B cell (primary cell): Measurements from ENCODE around the gene SPRYD3. TPM values are rescaled to one million over a fixed set of nuclear protein-coding genes. Genes with fewer than 3 reads are reported as not detected.

Experiments used
- ATAC-seq: fragments of 200-7000 bp; cut with Tn5 transposase; one replicate; pipeline ENCODE4 v1.10.0; 2021; ENCODE audit warnings: low read depth, mild to moderate bottlenecking, moderate number of reproducible peaks, moderate library complexity
- CTCF ChIA-PET: fragments of 350-600 bp; sonication (Branson Sonifier 250); formaldehyde crosslinking; loops from one replicate; lab custom pipeline; 2021; ENCODE audit warnings: antibody characterized with exemption, inconsistent platforms; lab: Charles Lee
- POLR2A ChIA-PET: fragments of 350-600 bp; sonication (Branson Sonifier 250); formaldehyde crosslinking; loops from one replicate; lab custom pipeline; 2021; ENCODE audit warnings: antibody characterized with exemption; lab: Charles Lee
- DNase-seq: peaks from one replicate; pipeline ENCODE4 v3.0.0; 2013
- H2AFZ ChIP-seq: 2 replicates; pipeline ENCODE4 v1.6.1; 2012; ENCODE audit warnings: mild to moderate bottlenecking, low read depth, low read length; ENCODE audit not compliant: insufficient read depth, poor library complexity, severe bottlenecking
- H3K27ac ChIP-seq, 2 donors: 1 replicate in 1 of 2; 2 replicates in 1 of 2; pipeline ENCODE4 v1.5.1; 2012 to 2013; ENCODE audit warnings: low read length in 2 of 2, mild to moderate bottlenecking in 2 of 2, moderate library complexity in 1 of 2
- H3K27me3 ChIP-seq, 4 experiments: fragments of 200-600 bp in 1 of 4; sonication (generic) in 1 of 4; replicated peaks in 1 of 4; 1 replicate in 2 of 4; 2 replicates in 2 of 4; pipeline versions ENCODE4 v1.6.1 to v1.7.0; 2013 to 2016; ENCODE audit warnings: low read length in 3 of 4, mild to moderate bottlenecking in 2 of 4, mixed read lengths in 1 of 4, moderate library complexity in 1 of 4; ENCODE audit not compliant: insufficient read depth in 4 of 4, control insufficient read depth in 3 of 4; ENCODE audit errors: control extremely low read depth in 1 of 4
- H3K36me3 ChIP-seq, 2 experiments: replicated peaks in 1 of 2; 1 replicate in 1 of 2; 2 replicates in 1 of 2; pipeline versions ENCODE4 v1.6.1 to v1.7.1; 2013; ENCODE audit warnings: low read length in 1 of 2; ENCODE audit not compliant: insufficient read depth in 2 of 2, control insufficient read depth in 1 of 2; ENCODE audit errors: control extremely low read depth in 1 of 2, extremely low read depth in 1 of 2
- H3K4me1 ChIP-seq, 2 donors: fragments of 200-600 bp in 1 of 2; sonication (generic) in 1 of 2; 1 replicate in 1 of 2; 2 replicates in 1 of 2; pipeline versions ENCODE4 v1.5.1 to v1.6.1; 2013 to 2017; ENCODE audit warnings: low read length in 2 of 2; ENCODE audit not compliant: control insufficient read depth in 2 of 2, insufficient read depth in 2 of 2
- H3K4me2 ChIP-seq: replicated peaks from 2 replicates; pipeline ENCODE3; 2012; ENCODE audit warnings: mild to moderate bottlenecking, low read depth, low read length; ENCODE audit not compliant: poor library complexity, severe bottlenecking
- H3K4me3 ChIP-seq, 5 experiments: fragments of 200-600 bp in 1 of 5; sonication (generic) in 1 of 5; 1 replicate in 3 of 5; 2 replicates in 2 of 5; pipeline versions ENCODE4 v1.5.1 to v1.7.0; 2011 to 2016; ENCODE audit warnings: low read length in 4 of 5, mild to moderate bottlenecking in 4 of 5, low read depth in 2 of 5, control low read depth in 1 of 5, moderate library complexity in 1 of 5; ENCODE audit not compliant: insufficient read depth in 1 of 5; ENCODE audit errors: control extremely low read depth in 1 of 5, extremely low read depth in 1 of 5
- H3K79me2 ChIP-seq: fragments of 200-600 bp; sonication (generic); one replicate; pipeline ENCODE4 v1.6.0; 2016; ENCODE audit warnings: low read length; ENCODE audit not compliant: control insufficient read depth, insufficient read depth
- H3K9ac ChIP-seq: fragments of 200-600 bp; sonication (generic); 2 replicates; pipeline ENCODE4 v1.6.1; 2017; ENCODE audit warnings: mild to moderate bottlenecking, low read length, moderate library complexity
- H3K9me3 ChIP-seq, 3 donors: one replicate each; pipeline versions ENCODE4 v1.6.1 to v1.7.1; 2013; ENCODE audit warnings: low read length in 2 of 3; ENCODE audit not compliant: control insufficient read depth in 2 of 3, insufficient read depth in 1 of 3; ENCODE audit errors: control extremely low read depth in 1 of 3
- H4K20me1 ChIP-seq: 2 replicates; pipeline ENCODE4 v1.6.0; 2012; ENCODE audit warnings: mild to moderate bottlenecking, low read length; ENCODE audit not compliant: insufficient read depth, control insufficient read depth, poor library complexity, severe bottlenecking
- H3K27ac Mint-ChIP-seq: one replicate; pipeline ENCODE4 v1.8.0; 2021; ENCODE audit warnings: mixed read lengths
- H3K27me3 Mint-ChIP-seq: one replicate; pipeline ENCODE4 v1.8.0; 2021; ENCODE audit warnings: mixed read lengths
- H3K4me1 Mint-ChIP-seq: one replicate; pipeline ENCODE4 v1.8.0; 2021; ENCODE audit warnings: mixed read lengths
- H3K4me3 Mint-ChIP-seq: one replicate; pipeline ENCODE4 v1.8.0; 2021; ENCODE audit warnings: mixed read lengths
- H3K9me3 Mint-ChIP-seq: one replicate; pipeline ENCODE4 v1.8.0; 2022; ENCODE audit warnings: mixed read lengths; ENCODE audit not compliant: insufficient read depth
- EZH2 ChIP-seq: IDR thresholded peaks from 2 replicates; pipeline ENCODE4 v1.6.1; 2012; ENCODE audit warnings: borderline replicate concordance, low read depth, mild to moderate bottlenecking, moderate library complexity, low read length; ENCODE audit not compliant: insufficient read depth, poor library complexity, severe bottlenecking
- WGBS: methylation state at CpG from one replicate; pipeline ENCODE4 v1.1.5; 2013; ENCODE audit warnings: missing lambda C conversion rate; ENCODE audit not compliant: insufficient coverage; 5-methylcytosine and 5-hydroxymethylcytosine counted together
- intact Hi-C: fragments of 100-400 bp; cut with micrococcal nuclease; formaldehyde crosslinking; loops from one replicate; pipeline ENCODE4 v1.10.0; 2022
- polyA plus RNA-seq: library from polyadenylated mRNA; depleted of rRNA; stranded (reverse); fragments of >200 nt; gene quantifications from 2 replicates; pipeline ENCODE4 v1.2.3, GENCODE V29; 2012
- total RNA-seq, 2 donors: library from RNA; stranded (reverse); fragments of 120-200 nt in 1 of 2; gene quantifications; 1 replicate in 1 of 2; 2 replicates in 1 of 2; pipeline versions ENCODE4 v1.2.3 to v1.2.4, GENCODE V29; 2013 to 2022
- TF ChIP-seq, protein P1 (sequence below): fragments of 200-600 bp; IDR thresholded peaks from one replicate; pipeline ENCODE4 v1.8.0; 2022; ENCODE audit warnings: antibody characterized with exemption, mild to moderate bottlenecking

Gene SPRYD3
- total and polyA plus RNA-seq, 2 donors (not counting 1 experiment from before 2014, with no cell fraction given), result 15.9 to 43.3 TPM

DNA sequence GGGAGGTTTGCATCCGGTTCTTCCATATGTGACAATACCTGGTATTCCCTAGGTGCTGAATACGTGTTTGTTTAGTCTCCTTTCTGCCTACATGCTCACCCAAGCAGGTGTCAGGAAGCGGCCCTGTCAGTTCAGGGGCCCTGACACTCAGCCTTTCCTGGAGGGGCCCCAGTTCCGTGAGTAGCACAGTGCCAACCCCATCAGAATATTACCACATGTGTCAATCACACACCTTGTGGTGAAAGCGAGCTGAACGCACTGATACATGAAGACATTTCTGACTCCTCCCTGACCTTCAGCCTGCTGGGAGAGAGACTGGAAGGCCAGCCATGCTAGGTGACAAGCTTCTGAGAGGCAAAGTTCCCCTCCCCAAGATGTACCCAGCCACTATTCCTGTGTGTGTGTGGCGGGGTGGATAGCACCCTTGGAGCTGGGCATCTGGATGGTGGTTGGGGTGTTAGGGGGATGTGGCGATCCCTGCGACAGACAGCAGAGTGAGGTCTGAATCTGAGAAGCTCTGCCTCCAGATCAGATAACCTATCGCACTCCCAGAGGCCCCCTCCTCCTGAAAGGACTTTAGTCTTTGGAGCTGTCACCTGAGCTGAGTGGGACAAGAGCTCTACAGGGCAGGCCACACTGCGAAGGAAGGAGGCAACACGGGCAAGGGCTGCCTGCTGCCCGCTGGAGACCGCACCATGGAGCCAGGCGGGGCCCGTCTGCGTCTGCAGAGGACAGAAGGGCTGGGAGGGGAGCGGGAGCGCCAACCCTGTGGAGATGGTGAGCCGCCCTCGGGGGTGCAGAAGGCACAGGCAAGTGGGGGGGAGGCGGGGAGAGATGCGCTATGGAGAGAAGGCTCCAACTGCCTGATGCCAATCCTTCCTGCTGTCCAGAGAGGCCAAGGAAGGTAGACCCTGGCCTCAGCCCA lies 24.0 kb upstream of the SPRYD3 start, which contains the start of gene SOAT2:
Gene SOAT2 (plus strand): TSS at position 604 of the 925 bp plus-strand sequence. CDS start 92 bp downstream, at position 696.
- Histone ChIP-seq H3K27ac (peak within 1 kb of the TSS in 1 of 2 donors; percentile 24), H3K4me1 (peaks cover 26 to 36% of the 10 kb centered on the region in 2 donors), H3K9ac (no peak within 1 kb of the TSS), H3K79me2 (no peaks in the 10 kb centered on the region), H4K20me1 (no peaks in the 10 kb centered on the region), H3K36me3 (no peaks in the 10 kb centered on the region), H3K9me3 (no peaks in the 10 kb centered on the region), H3K27me3 (no peaks in the 10 kb centered on the region), H3K4me2 (peak within 1 kb of the TSS; percentile 26), H2AFZ (peak within 1 kb of the TSS; percentile 23), H3K4me3 (no peak within 1 kb of the TSS)
- Mint-ChIP-seq H3K4me3 (peak within 1 kb of the TSS; percentile 21), H3K27ac (peak within 1 kb of the TSS; percentile 75), H3K9me3 (no peaks in the 10 kb centered on the region), H3K4me1 (peaks cover 26% of the 10 kb centered on the region), H3K27me3 (peaks cover 3% of the 10 kb centered on the region)
- CTCF ChIA-PET, result interaction anchor here (0.5 to 13.1 kb wide), 7 partner anchors 9 to 56 kb away, joined by 3 to 344 read pairs (median 4); partner anchors contain the start of gene SPRYD3
- DNase-seq, result peak; percentile 42
- POLR2A ChIA-PET, result no interaction called here
- intact Hi-C loops, result no loop called here
- 67% methylated on average over 20 of the region's 23 CpGs for WGBS
- ATAC-seq, result no peak
- TF ChIP-seq, protein P1, sequence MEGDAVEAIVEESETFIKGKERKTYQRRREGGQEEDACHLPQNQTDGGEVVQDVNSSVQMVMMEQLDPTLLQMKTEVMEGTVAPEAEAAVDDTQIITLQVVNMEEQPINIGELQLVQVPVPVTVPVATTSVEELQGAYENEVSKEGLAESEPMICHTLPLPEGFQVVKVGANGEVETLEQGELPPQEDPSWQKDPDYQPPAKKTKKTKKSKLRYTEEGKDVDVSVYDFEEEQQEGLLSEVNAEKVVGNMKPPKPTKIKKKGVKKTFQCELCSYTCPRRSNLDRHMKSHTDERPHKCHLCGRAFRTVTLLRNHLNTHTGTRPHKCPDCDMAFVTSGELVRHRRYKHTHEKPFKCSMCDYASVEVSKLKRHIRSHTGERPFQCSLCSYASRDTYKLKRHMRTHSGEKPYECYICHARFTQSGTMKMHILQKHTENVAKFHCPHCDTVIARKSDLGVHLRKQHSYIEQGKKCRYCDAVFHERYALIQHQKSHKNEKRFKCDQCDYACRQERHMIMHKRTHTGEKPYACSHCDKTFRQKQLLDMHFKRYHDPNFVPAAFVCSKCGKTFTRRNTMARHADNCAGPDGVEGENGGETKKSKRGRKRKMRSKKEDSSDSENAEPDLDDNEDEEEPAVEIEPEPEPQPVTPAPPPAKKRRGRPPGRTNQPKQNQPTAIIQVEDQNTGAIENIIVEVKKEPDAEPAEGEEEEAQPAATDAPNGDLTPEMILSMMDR, result no peak
- no peak for TF ChIP-seq EZH2
